HepG2 (cell line): ENCODE data around the gene SERPINI1. TPM values are rescaled to one million over a fixed set of nuclear protein-coding genes. Genes with fewer than 3 reads are reported as not detected.

Experiments used
- ATAC-seq: fragments of 200-7000 bp; cut with Tn5 transposase; 3 replicates; pipeline ENCODE4 v1.9.1; 2020; ENCODE audit warnings: mild to moderate bottlenecking, moderate library complexity
- BruUV-seq: library from RNA; stranded (reverse); fragments of 400-500 nt; replicated peaks from 2 replicates; lab custom pipeline; 2021; lab: Mats Ljungman, UMichigan
- CTCF ChIA-PET: fragments of 300-600 bp; formaldehyde crosslinking; extraction: SDS; loops from one replicate; lab custom pipeline; 2021; ENCODE audit warnings: low total read pairs, inconsistent platforms, low intra/inter-chr PET ratio; lab: Yijun Ruan, JAX
- POLR2A ChIA-PET: fragments of 350-600 bp; sonication (Branson Sonifier 250); formaldehyde crosslinking; loops from one replicate; lab custom pipeline; 2020; ENCODE audit warnings: antibody characterized with exemption, inconsistent platforms; lab: Yijun Ruan, JAX
- DNase-seq: peaks from one replicate; pipeline ENCODE4 v3.0.0-alpha.2; 2015; ENCODE audit warnings: low spot score
- FAIRE-seq: peaks from 3 replicates; lab custom pipeline; 2011; peaks lifted over from hg19 to GRCh38; lab: Jason Lieb, UNC
- H2AFZ ChIP-seq: one replicate; pipeline ENCODE4 v1.6.1; 2011; ENCODE audit warnings: low read length, inconsistent platforms
- H3K27ac ChIP-seq: fragments of 300-600 bp; 3 replicates; pipeline ENCODE4 v1.8.0; 2011; ENCODE audit warnings: mixed run types, mild to moderate bottlenecking, mixed read lengths, low read length, inconsistent platforms; ENCODE audit not compliant: insufficient read depth; ENCODE audit errors: extremely low read length
- H3K27me3 ChIP-seq, 2 experiments: fragments of 200-600 bp in 1 of 2; 2 replicates in 1 of 2; 3 replicates in 1 of 2; pipeline versions ENCODE4 v1.6.0 to v1.8.0; 2011; ENCODE audit warnings: low read length in 2 of 2, mild to moderate bottlenecking in 2 of 2, moderate library complexity in 2 of 2, inconsistent platforms in 1 of 2; ENCODE audit not compliant: insufficient read depth in 2 of 2, control insufficient read depth in 1 of 2
- H3K36me3 ChIP-seq, 2 experiments: fragments of 200-600 bp in 1 of 2; replicated peaks in 1 of 2; 2 replicates in 1 of 2; 3 replicates in 1 of 2; pipeline versions ENCODE4 v1.5.1 to v1.8.0; 2011; ENCODE audit warnings: low read length in 2 of 2, inconsistent platforms in 1 of 2; ENCODE audit not compliant: insufficient read depth in 2 of 2, control insufficient read depth in 1 of 2
- H3K4me1 ChIP-seq: 2 replicates; pipeline ENCODE4 v1.5.1; 2012; ENCODE audit warnings: low read length, inconsistent platforms; ENCODE audit not compliant: insufficient read depth
- H3K4me2 ChIP-seq: 2 replicates; pipeline ENCODE4 v1.6.0; 2011; ENCODE audit warnings: low read depth, low read length, inconsistent platforms
- H3K4me3 ChIP-seq, 3 experiments: fragments of 200-600 bp in 1 of 3; sonication (generic), shearing (Covaris generic) in 1 of 3; replicated peaks in 1 of 3; 2 replicates each; pipeline ENCODE4 v1.5.1; 2011 to 2016; ENCODE audit warnings: low read length in 3 of 3, inconsistent platforms in 2 of 3, low read depth in 2 of 3, mild to moderate bottlenecking in 2 of 3, control low read depth in 1 of 3, mixed read lengths in 1 of 3; ENCODE audit not compliant: insufficient read depth in 1 of 3
- H3K79me2 ChIP-seq: one replicate; pipeline ENCODE4 v1.6.1; 2011; ENCODE audit warnings: low read length, inconsistent platforms; ENCODE audit not compliant: insufficient read depth
- H3K9ac ChIP-seq: 2 replicates; pipeline ENCODE4 v1.6.0; 2011; ENCODE audit warnings: mild to moderate bottlenecking, low read depth, low read length, inconsistent platforms; ENCODE audit not compliant: insufficient read depth
- H3K9me3 ChIP-seq: 2 replicates; pipeline ENCODE4 v1.5.1; 2012; ENCODE audit warnings: mild to moderate bottlenecking, low read length
- H4K20me1 ChIP-seq: 2 replicates; pipeline ENCODE4 v1.6.0; 2011; ENCODE audit warnings: inconsistent platforms, mild to moderate bottlenecking, low read length, moderate library complexity; ENCODE audit not compliant: insufficient read depth
- ATAD3A ChIP-seq: sonication (generic); formaldehyde crosslinking; IDR thresholded peaks from 2 replicates; pipeline ENCODE4 v1.4.0; 2020; ENCODE audit warnings: missing genetic modification reagents
- GATAD2A ChIP-seq: IDR thresholded peaks from 2 replicates; pipeline ENCODE4 v1.6.1; 2016
- SAFB2 ChIP-seq: sonication (generic); formaldehyde crosslinking; IDR thresholded peaks from 2 replicates; pipeline ENCODE4 v1.5.1; 2020; ENCODE audit warnings: missing genetic modification reagents, low read depth, mild to moderate bottlenecking, borderline replicate concordance
- SKI ChIP-seq: fragments of 450-650 bp; IDR thresholded peaks from one replicate; pipeline ENCODE4 v1.6.1; 2018; ENCODE audit warnings: mild to moderate bottlenecking; ENCODE audit not compliant: partially characterized antibody
- ZNF607 ChIP-seq: sonication (generic); formaldehyde crosslinking; IDR thresholded peaks from 2 replicates; pipeline ENCODE4 v1.5.1; 2020; ENCODE audit warnings: missing genetic modification reagents, mild to moderate bottlenecking, borderline replicate concordance
- ZNF839 ChIP-seq: sonication (generic); formaldehyde crosslinking; IDR thresholded peaks from 2 replicates; pipeline ENCODE4 v1.4.0; 2020; ENCODE audit warnings: missing genetic modification reagents, mild to moderate bottlenecking, borderline replicate concordance
- WGBS: methylation state at CpG from one replicate; pipeline ENCODE4 v1.1.6; 2017; ENCODE audit warnings: low lambda C conversion rate; 5-methylcytosine and 5-hydroxymethylcytosine counted together
- in situ Hi-C: cut with HindIII; loops from 2 replicates; pipeline ENCODE4 v1.10.0; 2017; ENCODE audit warnings: low pct_unique_long_range_greater_than_20kb; ENCODE audit not compliant: extremely low pct_ligation_motif_present
- intact Hi-C: fragments of 100-400 bp; cut with micrococcal nuclease; formaldehyde crosslinking; loops from one replicate; pipeline ENCODE4 v1.10.0; 2022; ENCODE audit not compliant: unreplicated experiment
- polyA plus RNA-seq, 8 experiments: library from polyadenylated mRNA; depleted of rRNA in 3 of 8; stranded (reverse) in 7 of 8; unstranded in 1 of 8; fragments of >200 nt; fragmentation: Illumina TruSeq in 4 of 8; extraction: Trizol in 4 of 8; gene quantifications; 2 replicates each; pipeline versions ENCODE4 v1.2.1 to v1.2.3, GENCODE V29; 2011 to 2016; ENCODE audit warnings: low read depth in 4 of 8, missing spikeins in 1 of 8, mixed read lengths in 1 of 8; ENCODE audit not compliant: insufficient read depth in 1 of 8
- total RNA-seq, 5 experiments: library from RNA; depleted of rRNA; stranded (reverse); fragments of >200 nt; fragmentation: Illumina TruSeq; extraction: Trizol; gene quantifications; 2 replicates each; pipeline ENCODE4 v1.2.3, GENCODE V29; 2016; ENCODE audit warnings: low read depth in 1 of 5
- TF ChIP-seq, protein P1 (sequence below): sonication (generic); formaldehyde crosslinking; IDR thresholded peaks from 2 replicates; pipeline ENCODE4 v1.8.0; 2022; ENCODE audit warnings: mild to moderate bottlenecking, missing genetic modification reagents; ENCODE audit not compliant: insufficient replicate concordance
- TF ChIP-seq, protein P2 (sequence below): sonication (generic); formaldehyde crosslinking; IDR thresholded peaks from 2 replicates; pipeline ENCODE4 v1.4.0; 2020; ENCODE audit warnings: missing genetic modification reagents

The SERPINI1 gene
- total and polyA plus RNA-seq, 2 of the 13 experiments (the other 11 are each of a cell fraction or from before 2014, with no cell fraction given): 14.7 to 58.0 TPM

DNA sequence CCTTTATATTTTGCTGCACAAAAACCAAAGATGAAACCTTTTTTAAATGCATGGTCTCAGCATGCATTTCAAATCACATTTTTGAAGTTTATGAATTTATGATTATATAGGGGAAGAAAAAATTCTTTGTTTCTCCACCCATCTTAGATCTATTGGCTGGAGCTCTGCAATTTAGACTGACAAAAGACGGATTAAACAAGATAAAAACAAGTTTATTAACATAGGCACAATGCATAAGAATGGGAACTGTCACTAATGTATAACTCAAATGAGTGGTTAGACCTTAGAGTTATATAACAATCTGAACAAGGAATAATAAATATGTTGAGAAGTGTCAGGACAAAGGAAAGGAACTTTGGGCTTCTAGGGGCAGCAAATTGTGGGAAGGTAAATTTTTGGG, 132.5 kb downstream of the SERPINI1 start:
- 0% methylated on average over 1 of the region's 1 CpG for WGBS
- Histone ChIP-seq H3K4me1 (no peaks in the 10 kb centered on the region), H3K27me3 (no peaks in the 10 kb centered on the region), H3K27ac (no peak overlapping the region), H3K4me2 (no peak overlapping the region), H3K4me3 (no peak overlapping the region), H2AFZ (no peak overlapping the region), H3K9ac (no peak overlapping the region), H4K20me1 (no peaks in the 10 kb centered on the region), H3K79me2 (no peaks in the 10 kb centered on the region), H3K9me3 (no peaks in the 10 kb centered on the region), H3K36me3 (no peaks in the 10 kb centered on the region)
- TF ChIP-seq SKI: no peak
- TF ChIP-seq, protein P1, sequence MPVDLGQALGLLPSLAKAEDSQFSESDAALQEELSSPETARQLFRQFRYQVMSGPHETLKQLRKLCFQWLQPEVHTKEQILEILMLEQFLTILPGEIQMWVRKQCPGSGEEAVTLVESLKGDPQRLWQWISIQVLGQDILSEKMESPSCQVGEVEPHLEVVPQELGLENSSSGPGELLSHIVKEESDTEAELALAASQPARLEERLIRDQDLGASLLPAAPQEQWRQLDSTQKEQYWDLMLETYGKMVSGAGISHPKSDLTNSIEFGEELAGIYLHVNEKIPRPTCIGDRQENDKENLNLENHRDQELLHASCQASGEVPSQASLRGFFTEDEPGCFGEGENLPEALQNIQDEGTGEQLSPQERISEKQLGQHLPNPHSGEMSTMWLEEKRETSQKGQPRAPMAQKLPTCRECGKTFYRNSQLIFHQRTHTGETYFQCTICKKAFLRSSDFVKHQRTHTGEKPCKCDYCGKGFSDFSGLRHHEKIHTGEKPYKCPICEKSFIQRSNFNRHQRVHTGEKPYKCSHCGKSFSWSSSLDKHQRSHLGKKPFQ (CRISPR knock-in tag): no peak
- no peak for TF ChIP-seq ZNF607 (CRISPR knock-in tag)
- no peak for TF ChIP-seq ZNF839 (CRISPR knock-in tag)
- TF ChIP-seq GATAD2A: no peak
- TF ChIP-seq, protein P2, sequence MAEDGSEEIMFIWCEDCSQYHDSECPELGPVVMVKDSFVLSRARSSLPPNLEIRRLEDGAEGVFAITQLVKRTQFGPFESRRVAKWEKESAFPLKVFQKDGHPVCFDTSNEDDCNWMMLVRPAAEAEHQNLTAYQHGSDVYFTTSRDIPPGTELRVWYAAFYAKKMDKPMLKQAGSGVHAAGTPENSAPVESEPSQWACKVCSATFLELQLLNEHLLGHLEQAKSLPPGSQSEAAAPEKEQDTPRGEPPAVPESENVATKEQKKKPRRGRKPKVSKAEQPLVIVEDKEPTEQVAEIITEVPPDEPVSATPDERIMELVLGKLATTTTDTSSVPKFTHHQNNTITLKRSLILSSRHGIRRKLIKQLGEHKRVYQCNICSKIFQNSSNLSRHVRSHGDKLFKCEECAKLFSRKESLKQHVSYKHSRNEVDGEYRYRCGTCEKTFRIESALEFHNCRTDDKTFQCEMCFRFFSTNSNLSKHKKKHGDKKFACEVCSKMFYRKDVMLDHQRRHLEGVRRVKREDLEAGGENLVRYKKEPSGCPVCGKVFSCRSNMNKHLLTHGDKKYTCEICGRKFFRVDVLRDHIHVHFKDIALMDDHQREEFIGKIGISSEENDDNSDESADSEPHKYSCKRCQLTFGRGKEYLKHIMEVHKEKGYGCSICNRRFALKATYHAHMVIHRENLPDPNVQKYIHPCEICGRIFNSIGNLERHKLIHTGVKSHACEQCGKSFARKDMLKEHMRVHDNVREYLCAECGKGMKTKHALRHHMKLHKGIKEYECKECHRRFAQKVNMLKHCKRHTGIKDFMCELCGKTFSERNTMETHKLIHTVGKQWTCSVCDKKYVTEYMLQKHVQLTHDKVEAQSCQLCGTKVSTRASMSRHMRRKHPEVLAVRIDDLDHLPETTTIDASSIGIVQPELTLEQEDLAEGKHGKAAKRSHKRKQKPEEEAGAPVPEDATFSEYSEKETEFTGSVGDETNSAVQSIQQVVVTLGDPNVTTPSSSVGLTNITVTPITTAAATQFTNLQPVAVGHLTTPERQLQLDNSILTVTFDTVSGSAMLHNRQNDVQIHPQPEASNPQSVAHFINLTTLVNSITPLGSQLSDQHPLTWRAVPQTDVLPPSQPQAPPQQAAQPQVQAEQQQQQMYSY (CRISPR knock-in tag): no peak
- TF ChIP-seq ATAD3A: no peak
- no peak for TF ChIP-seq SAFB2 (CRISPR knock-in tag)
- in situ Hi-C loops (no loop called here), intact Hi-C loops (no loop called here)
- ChIA-PET CTCF (no interaction called here), POLR2A (no interaction called here)
- no peak for FAIRE-seq
- ATAC-seq: no peak
- BruUV-seq: no TSS peak
- DNase-seq: no peak
